Activated T-cell treated with anti-CD3 and anti-CD28 coated beads for 48 hours (primary cell): Measurements from ENCODE around the gene NGFR.
A peak's percentile ranks its signal among the peaks of the same experiment; 100 is the strongest.

Experiments used
- DNase-seq: peaks from one replicate; pipeline ENCODE4 v3.0.0-alpha.2; 2020; ENCODE audit warnings: low read depth

The NGFR gene

DNA sequence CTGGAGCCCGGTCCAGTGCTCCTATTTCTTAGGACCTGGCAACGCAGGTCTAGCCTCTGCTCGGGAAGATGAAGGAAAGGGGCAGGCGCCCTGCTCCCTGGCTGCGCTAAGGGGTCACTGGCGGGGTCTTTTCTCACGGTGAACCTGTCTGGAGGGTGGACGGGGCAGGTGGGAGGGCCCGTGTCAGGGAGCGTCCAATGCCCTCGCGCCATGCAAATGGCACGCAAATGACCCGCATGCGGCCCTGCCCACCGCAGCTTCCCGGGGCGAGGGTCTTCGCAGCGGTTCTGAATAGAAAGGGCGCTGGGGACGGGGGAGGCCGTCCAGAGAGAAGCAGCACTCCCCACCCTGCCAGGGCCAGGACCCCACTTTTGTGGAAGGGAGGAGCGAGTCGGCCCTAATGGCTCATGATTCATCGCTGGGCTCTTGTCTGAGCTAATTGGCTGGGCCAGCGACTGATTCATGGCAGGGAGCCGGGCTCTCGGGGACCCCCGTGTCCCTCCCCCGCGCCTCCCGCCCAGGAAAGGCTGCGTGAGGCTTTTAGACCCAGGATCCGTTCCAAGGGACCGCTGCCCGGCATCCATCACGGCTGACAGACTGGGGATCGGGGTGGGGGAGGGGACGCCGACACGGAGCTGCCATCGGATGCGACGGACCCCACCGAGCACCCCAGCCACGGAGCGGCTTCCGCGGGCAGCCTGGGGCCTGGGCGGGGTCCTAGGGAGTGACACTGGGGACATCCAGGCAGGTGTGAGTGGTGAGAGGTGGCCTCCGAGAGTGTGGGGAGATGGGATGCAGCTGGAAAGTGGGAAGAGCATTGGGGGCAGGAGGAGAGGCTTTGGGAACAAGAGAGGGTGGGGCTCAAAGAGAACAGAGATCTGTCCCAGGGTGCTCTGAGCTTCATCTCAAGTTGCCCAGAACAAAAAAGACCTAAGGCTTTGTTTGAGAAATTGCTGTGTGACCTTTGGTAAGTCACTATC is 25.0 kb upstream of the NGFR start:
- no peak for DNase-seq

DNA sequence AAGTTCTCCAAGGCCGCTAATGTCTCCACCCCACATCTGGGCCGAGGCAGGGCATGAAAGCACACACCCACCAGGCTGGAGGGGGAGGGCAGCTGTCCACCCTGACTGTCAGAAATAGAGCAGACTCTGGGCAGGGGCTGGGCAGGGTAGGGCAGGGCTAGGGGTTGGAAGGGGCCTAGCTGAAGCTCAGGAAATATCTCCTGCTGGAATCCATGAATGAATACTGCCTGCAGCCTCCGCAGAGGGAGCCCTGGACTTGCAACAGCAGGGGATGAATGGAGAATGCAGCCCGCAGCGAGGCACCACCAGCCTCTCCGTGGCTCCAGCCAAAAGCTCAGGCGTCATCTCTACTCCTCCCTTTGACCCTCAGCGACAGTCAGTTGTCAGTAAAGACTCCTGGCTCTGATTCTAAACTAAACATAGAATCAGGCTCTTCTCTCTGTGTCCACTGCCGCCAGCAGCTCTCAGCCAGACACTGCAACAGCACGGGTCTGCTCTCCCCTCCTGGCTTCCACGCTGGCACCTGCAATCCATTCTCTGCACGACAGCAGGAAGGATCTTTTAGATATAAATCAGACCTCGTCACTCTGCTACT is 23.9 kb upstream of the NGFR start:
- DNase-seq = no peak

DNA sequence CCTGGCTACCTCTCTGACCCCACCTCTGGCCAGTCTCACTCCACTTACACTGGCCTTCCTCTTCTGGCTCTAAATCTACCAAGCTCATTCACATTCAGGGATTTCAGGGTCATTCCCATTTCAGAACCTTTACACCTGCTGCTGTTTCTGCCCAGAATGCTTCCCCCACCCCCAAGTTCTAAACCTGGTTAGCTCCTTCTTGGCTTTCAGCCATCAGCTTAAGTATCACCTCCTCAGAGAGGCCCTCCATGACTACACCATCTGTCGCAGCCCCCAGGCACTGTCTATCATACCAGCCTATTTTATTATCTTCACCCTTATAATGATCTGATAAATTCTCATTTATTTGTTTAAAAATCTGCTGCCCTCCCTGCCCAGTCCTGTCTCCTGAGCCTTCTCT is 23.3 kb upstream of the NGFR start:
- no peak for DNase-seq

DNA sequence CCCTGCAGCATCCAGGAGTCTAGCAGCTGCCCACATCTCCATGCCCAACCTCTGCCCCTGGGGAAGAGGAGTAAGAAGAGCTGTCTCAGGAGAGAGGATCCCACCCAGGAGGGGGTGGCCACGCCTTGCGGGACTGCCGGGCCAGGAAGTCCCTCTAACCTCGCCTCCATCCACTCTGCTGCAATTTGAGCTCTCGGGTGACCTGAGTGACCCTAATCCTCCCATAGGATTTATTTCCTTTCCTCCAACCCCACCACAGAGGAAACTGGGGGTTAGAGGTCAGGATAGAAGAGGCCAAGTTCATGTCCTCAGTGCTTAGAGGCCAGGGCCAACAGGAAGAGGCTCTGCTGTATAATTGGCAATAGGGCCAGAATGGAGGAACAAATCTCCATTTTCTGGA is 22.6 kb upstream of the NGFR start:
- no peak for DNase-seq

DNA sequence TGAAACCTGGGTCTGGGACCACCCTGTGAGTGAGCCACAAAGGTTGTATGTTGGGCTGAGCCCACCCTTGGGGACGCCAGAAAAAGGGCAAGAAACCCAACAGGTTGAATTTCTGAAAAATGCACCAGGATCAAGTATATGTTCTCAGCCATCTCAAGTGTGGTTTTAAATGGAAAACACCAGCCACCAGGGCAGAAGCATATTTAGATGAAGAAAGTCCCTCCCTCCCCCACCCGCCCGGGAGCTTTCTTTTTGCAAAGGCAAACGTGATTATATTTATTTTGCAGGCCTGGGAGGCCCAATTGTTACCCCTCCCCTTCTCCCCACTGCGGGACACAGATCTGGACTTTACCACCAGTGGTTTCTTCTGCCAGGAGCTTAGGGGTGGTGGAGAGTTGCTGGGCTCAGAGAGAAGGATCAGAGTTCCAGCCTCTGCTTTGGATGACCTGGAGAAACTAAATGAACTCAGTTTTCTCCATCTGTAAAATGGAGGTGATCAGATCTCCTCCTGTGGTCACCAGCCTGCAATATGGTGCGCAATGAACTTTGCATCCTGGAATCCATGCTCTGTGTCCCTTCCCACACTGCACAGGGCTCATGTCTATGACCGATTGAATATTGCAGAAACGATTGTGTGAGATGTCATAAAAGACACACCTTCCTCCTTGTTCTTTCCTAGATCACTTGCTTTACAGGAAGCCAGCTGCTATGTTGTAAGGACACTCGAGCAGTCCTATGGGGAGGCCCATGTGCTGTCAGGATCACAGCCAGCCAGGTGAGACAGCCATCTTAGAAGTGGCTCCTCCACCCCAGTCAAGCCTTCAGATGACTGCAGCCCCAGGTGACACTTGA is 21.0 kb upstream of the NGFR start:
- DNase-seq = no peak

DNA sequence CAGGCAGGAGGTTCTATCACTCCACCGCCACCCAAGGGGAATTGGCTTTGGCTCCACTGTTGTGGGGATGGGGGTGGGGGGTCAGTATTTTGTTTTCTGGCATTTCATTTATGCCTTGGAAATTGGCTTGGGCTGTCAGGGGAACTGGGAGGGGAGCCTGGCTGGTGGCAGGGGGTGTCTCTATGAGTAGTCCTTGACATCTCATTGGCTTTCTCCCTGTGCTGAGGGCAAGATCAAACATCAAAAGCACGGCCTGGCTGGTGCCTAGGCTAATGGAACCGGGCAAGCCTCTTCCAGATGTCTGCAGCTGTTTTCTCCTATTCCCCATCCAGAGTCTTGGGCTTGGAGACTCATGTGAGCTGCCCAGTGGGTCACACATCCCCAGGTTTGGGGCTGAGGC is 17.4 kb upstream of the NGFR start:
- no peak for DNase-seq

DNA sequence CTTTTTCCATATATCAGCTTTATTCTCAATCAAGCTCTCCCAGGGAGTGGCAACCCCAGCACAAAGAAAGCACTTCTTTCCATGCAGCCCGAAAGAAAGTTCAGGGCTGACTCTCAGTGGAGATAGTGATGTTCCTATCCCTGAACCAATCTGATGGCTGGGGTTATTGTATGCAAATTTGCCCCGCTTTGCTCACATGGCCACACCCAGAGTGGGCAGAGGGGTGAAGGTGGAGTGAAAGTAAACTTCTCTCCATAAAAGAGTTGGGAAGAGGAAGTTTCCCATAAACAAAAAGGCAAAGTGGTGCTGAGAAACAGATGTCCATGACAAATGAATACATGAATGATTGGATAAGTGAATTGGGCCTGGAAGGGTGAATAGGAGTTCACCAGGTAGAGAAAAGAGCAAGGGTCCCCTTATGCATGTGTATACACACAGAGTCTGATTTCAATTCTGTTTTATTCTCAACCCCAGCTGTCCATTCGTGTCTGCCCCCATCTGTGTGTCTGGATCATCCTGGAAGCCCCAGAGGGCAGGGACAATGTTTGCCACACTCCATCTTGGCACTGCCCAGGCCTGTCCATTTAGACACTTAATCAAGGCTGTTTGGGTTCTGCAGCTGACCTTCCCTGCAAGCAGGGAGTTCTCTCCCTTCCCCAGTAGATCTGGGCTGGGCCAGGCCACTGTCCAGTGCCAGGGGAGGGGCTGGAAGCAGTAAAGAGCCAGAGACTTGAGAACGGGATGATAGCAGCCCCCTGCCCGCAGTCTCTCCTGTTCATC is 14.1 kb upstream of the NGFR start:
- no peak for DNase-seq

DNA sequence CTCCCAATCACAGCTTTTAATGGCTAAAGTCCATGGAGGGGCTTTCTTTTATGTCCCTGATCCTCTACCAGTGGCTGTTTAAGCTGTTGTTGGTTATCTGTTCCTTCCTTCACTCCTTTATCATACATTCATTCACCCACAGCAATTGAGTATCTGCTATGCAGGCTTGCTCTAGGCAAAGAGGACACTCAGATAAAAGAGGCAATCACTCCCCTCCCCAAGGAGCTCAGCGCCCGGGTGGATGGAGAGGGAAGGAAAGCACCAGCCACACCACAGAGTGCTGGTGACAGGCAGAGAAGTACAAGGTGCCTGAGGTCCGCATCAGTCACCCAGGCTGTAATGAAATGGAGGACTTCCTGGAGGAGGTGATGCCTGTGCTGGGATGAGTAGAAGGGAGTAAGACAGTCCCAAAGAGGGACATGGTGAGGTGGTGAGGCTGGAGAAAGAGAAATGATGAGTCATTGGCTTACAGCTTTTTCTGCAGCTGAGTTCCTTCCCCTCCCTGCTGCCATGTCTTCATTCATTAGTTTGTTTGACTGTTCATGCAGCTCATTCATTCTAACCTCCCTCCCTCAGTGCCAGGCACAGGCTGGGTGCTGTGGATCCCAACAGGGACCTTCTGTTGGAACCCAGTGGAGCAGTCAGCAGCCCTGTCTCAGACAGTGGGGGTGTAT is 12.8 kb upstream of the NGFR start:
- DNase-seq = no peak

DNA sequence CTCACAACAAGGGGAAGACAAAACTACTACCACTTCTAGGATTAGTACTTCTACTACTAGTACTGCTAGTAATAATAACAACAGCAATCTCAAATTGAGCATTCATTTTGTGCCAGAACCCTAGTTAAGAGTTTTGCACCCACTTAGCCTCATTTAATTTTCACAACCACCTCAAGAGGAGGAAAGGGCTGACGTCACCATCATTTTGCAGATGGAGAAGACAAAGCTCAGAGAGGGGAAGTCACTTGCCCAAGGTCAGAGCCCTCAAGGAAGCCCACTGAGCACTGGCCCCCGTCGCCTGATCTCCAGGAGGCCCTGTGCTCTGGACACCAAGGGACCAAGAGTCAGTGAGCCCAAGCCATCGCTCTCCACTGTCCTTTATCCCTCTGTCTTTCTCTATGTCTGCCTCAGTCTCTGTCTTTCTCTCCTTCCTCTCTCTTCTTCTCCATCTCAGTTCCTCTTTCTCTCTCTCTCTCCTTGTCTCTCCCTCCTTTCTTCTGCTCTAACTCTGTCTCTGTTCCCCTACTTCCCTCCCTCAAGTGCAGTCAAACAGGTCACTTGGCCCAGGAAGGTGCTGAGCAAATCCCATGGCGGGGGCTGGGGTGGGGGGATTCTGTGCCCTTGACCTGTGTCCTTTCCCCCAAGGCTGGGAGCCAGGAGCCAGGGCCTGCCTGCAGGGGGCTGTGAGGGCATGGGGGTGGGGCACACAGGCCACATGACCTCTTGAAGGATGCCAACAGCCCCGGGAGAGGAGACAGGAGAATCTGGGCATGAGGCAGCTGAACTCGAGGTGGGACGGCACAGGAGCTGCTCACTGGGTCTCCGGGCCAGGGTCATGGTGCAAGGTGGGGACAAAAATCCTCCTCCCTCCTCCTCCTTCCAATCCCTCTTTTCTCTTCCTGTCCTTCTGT is 11.2 kb upstream of the NGFR start:
- no peak for DNase-seq

DNA sequence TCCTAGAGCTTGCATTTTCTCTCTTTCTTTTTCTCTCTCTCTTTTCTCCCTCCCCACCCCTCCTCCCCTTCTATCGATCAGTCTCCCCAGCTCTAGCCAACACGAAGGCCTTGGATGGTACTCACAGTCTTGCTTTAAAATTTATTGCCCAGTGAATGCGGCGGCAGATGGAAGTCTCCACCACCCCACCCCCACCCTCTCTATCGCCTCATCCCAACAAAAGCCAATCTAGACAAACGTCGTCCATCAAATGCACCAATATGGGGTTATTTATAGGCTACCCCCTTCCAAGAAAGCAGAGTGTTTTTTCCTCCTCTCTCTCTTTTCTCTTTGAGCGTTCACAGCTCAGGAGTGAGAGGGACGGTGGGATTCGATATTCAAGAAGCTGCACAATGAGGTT is 10.5 kb upstream of the NGFR start:
- DNase-seq = no peak

DNA sequence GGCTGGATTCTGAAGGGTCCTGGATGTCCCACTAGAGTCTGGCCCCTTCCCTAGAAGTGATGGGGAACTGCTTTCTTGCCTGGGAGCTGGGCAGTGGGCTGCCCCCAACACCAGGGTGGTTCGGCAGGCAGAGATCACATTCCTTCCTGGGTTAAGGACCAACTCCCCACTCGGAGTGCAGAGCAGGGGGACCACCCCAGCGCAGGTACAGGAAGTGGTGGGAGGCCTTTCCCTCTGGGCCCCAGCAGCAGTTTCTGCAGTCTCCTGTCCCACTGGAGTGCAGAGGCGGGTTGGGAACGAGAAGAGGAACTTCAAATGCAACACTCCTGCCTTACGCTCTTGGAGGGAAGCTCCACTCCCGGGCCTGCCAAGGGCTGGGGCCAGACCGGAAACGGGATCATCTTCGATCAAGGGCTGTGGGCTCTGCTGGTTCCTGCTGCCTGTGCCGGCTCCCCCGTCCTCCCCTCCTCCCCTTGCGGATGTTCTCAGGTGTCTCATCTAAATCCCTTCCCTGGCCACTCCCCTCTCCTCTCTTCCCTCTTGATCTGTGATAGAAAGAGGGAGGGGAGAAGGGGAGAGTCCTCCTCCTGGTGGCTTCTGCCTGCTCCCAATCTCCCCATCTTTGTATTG is 9.0 kb upstream of the NGFR start:
- no peak for DNase-seq

DNA sequence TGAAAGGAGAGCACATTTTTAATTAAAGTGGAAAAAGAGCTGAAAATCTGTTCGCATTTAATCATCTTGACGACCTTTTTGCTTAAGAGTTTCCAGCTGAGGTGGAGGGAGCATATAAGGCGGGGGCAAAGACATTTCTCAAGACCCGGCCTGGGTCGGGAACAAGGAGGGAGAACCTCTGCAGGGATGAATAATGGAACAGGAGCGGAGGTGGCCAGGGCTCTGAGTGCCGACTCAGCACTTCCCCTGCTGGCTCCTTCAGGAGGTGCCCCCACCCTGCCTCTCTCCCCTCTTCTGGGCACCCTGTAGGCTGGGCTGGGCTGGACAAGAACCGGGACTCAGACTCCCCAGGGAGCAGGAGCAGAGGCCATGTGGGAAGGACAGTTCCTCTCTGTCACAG is 7.9 kb upstream of the NGFR start:
- no peak for DNase-seq

DNA sequence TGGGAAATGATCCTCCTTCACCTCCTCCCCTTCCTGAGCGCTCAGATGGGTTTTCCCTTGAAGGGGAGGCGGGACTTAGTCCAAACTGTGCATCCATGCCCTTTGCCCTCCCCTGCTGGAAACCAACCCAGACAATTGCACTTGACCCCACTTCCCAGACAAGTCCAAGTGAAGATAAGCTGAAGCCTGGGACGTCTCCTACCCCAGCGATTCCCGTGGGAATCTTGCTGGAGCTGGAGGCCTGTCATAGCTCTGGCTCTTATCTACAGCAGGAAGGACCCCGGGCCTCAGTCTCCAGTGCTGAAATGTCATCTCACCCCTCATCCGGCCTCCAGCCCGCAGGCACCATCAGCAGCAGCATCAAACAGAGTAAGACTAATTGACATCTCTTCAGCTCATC is 6.5 kb upstream of the NGFR start:
- DNase-seq = no peak

DNA sequence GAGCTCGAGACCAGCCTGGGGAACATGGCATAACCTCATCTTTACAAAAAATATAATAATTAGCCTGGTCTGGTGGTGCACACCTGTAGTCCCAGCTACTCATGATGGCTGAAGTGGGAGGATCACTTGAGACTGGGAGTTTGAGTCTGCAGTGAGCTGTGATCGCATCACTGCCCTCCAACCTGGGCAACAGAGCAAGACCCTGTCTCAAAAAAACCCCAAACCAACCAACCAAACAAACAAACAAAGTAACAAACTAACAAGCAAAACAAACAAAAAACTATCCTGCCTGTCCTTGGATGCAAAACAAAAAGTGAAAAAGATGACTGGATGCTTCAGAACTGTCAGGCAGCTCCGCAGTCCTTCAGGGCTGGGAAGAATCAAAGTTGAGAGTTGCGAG is 5.7 kb upstream of the NGFR start:
- no peak for DNase-seq

DNA sequence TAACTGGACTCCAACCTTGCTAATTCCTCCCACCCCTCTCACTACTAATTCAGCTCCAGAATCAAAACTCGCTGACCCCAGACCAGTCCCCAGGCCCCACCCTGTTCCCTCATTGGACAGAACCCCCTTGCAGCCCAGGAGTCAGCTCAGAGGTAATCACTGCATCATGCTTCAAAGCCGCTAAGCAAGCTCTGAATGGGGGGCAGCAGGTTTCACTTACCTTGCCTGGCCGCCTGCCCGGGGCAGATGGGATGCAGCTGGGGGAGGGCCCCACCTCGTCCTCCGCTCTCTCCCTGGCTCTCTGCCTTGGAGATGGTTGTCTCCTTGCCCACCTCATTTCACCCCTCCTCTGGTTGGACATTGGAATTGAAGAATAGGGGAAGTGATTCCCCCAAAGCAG is 4.8 kb upstream of the NGFR start:
- no peak for DNase-seq

DNA sequence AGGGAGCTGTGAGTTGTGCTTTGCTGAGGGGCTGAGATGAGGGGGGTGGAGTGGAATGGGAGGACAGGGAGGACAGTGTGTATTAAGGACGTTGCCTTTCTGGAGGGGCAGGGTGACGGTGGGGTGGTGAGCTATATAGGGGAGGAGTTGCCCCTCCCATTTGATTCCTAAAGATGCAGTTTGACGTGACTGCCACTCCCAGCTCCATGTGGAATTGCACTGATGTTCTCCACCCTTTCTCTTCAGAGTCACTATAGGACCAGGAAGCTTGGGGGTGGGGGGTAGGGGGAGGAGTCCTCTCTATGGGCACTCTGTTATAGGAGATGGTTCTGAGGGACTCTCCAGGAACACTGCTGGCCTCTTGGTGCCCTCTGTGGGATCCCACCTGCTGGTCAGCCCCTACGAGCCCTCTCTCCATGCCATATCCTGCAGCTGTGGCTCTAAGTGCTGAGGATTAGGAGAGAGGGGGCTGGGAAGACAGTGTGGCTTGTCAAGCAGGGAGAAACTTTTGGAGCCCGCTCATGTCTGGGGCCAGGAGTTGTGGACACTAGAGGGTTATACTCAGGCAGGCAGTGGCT is 3.8 kb upstream of the NGFR start:
- DNase-seq = no peak

DNA sequence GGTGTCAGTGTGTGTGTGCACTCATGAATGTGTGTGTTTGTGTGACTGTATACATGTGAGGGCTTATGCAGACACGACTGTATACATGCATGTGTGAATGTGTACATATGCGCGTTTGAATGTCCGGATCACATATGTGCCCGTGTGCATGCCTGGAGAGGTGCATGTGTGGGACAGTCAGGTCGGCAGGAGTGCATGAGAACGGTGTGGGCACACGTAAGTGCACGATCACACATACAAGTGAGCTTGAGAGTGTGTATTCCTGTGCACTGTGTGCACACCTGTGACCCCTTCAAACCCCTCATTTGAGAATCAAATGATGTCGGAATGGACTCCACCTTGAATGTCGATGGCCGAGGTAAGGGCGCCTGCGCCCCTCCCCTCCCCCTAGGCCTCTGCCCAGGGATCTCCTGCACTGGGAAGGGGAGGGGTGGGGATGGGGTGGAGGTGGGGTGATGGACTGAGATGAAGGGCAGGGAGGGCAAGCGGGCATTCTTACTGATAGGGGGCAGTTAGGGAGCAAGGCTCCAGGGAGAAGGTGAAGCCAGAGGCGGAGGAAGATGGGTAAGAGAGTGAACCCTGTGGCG is 601 bp upstream of the NGFR start:
- DNase-seq = no peak

DNA sequence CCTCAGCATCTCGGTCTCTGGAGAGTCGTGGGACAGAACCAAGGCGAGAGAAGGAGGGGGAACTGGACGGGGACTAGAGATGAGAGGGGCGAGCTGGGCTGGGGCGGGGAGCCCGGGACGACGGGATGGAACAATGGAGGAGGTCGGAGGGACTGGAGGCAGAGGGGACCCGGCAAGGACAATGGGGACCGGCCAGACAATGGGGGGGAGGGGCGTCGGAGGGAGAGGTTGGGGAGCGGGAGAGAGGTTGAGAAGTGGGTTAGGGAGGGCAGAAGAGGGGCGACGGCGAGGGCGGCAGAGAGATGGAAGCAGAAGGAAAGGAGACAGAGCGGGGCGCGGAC is 719 bp downstream of the NGFR start:
- no peak for DNase-seq

DNA sequence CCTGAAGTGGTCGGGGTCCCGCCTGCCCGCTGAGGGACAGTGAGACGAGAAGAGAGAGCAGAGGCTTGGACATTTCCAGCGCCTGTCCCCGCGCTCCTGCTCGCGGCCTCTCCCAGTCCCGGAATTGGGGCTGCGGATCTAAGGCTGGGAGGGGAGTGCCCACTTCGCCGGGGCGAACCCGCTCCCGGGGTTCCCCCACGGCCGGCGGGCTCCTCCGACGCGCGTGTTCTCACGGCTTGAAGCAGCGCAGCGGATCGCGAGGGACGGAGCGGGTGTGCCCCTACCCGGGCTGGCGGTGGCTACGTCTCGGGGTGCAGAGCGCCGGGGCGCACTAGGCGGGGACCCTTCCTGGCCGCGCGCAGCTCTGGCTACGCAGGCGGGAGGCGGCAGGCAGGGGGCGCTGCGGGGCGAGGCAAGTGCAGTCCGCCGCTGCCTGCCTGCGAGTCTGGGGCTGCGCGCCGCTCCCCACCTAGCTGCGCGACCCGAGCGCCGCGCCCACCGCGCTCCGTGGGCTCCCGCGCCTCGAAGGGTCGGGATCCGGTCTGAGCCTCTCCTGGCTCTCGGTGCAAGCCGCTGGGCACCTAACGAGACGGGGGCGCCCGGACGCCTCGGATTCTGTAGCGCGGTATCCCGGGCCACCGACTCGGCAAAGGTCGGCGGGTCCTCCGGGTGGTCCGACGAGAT is 1.2 kb downstream of the NGFR start:
- peak; percentile 83 for DNase-seq
